ENCODE results near the gene C1QB. TPM values are rescaled to one million over a fixed set of nuclear protein-coding genes. Genes with fewer than 3 reads are reported as not detected.

The C1QB gene
- polyA plus RNA-seq, 1 of the 3 experiments (the other 2 are of a cell fraction): not detected

DNA sequence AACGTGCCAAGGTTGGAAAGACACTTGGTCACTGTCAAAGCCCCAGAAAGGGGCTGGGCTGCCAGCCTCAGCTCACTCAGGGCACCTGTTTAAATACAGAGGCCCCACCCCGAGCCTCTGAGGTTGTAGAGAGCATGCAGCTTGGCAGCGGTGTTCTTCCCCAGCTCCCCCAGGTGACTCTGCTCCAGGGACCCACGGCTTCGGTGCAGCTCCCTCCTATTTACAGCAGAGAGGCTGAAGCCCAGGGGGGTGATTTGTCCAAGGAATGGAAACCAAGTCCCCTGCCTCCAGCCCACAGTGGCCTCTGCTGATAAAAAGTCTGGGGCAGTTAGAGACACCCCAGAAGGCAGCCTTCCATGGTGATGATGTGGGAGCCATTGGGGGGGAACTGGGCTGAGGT, 25.7 kb upstream of the C1QB start:
- no peak overlapping the region for H3K4me2 ChIP-seq
- H2AFZ ChIP-seq (ENCODE audit: low read depth): no peak overlapping the region
- no peak for TF ChIP-seq TAF1 (IDR thresholded peaks at IDR 0.05; ENCODE audit: borderline replicate concordance, low read depth, low read length)
- ChIA-PET POLR2A (no interaction called here), CTCF (interaction anchor here (0.6 to 2.4 kb wide), 3 partner anchors 15 to 103 kb away, joined by 3 to 10 read pairs (median 6); no protein-coding TSS in a partner anchor)
- H3F3A ChIP-seq (replicated peaks; ENCODE audit: insufficient read depth): no peaks in the 10 kb centered on the region
- H4K20me1 ChIP-seq (ENCODE audit: insufficient read depth): no peaks in the 10 kb centered on the region
- H3K9me2 ChIP-seq: no peaks in the 10 kb centered on the region
- H3K79me2 ChIP-seq (ENCODE audit: insufficient read depth): no peaks in the 10 kb centered on the region
- no peaks in the 10 kb centered on the region for H3K4me1 ChIP-seq (ENCODE audit: control insufficient read depth in 1 of 2, insufficient read depth in 2 of 2, low read depth in 1 of 2, low read length in 1 of 2)
- H3K9ac ChIP-seq: no peak overlapping the region
- no peaks in the 10 kb centered on the region for H3K36me3 ChIP-seq (replicated peaks in 1 of 2; ENCODE audit: control insufficient read depth in 1 of 2, insufficient read depth in 2 of 2, low read length in 1 of 2)
- no peak for DNase-seq
- WGBS (ENCODE audit: low lambda C conversion rate): 0% methylated on average over 1 of the region's 5 CpGs
- no peaks in the 10 kb centered on the region for H3K9me3 ChIP-seq
- peaks cover 10% of the 10 kb centered on the region for H3K27me3 ChIP-seq (ENCODE audit: insufficient read depth)
- H3K27ac ChIP-seq (ENCODE audit: low read depth in 2 of 2, low read length in 1 of 2): no peak overlapping the region
- H3K4me3 ChIP-seq (ENCODE audit: low read depth in 2 of 2, low read length in 1 of 2): no peak overlapping the region

DNA sequence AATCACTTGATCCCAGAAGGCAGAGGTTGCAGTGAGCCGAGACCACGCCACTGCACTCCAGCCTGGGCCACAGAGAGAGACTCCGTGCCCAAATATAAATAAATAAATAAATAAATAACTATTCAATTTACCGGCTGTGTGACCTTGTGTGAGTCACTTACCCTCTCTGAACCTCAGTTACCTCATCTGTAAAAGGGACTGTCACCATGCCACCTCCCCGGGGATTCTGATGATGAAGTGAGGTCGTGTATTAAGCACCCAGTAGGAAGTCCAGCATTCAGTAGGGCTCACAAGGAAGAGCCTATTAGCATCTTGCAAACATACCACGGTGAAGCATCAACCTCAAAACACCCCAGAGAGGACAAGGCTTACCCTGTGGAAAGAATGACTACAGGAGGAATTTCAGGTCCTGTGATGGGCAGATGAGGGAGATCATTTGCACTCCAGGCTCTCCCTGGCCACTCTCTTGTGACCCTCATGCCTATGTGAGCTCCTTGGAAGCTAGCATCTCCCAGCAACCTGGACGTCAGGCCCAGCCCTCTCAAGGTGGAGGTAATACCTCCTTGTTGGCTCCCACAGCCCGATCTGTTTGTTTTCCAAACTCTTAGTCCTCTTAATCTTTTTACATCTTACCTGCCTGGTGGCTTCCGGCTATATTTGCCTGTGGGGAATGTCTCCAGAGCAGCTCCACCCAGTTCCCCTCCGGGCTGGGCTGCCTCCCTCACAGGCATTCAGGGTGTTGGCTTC, 24.2 kb upstream of the C1QB start:
- POLR2A ChIA-PET: no interaction called here
- no peaks in the 10 kb centered on the region for H3K4me1 ChIP-seq (ENCODE audit: control insufficient read depth in 1 of 2, insufficient read depth in 2 of 2, low read depth in 1 of 2, low read length in 1 of 2)
- H3F3A ChIP-seq (replicated peaks; ENCODE audit: insufficient read depth): no peaks in the 10 kb centered on the region
- WGBS (ENCODE audit: low lambda C conversion rate): 36% methylated on average over 11 of the region's 11 CpGs
- CTCF ChIA-PET: interaction anchor here (1.1 to 2.8 kb wide), 4 partner anchors 10 to 212 kb away, joined by 3 to 13 read pairs (median 6); no protein-coding TSS in a partner anchor
- H3K27me3 ChIP-seq (ENCODE audit: insufficient read depth): peaks cover 22% of the 10 kb centered on the region
- H2AFZ ChIP-seq (ENCODE audit: low read depth): no peak overlapping the region
- H4K20me1 ChIP-seq (ENCODE audit: insufficient read depth): no peaks in the 10 kb centered on the region
- H3K9me2 ChIP-seq: no peaks in the 10 kb centered on the region
- no peaks in the 10 kb centered on the region for H3K9me3 ChIP-seq
- no peaks in the 10 kb centered on the region for H3K36me3 ChIP-seq (replicated peaks in 1 of 2; ENCODE audit: control insufficient read depth in 1 of 2, insufficient read depth in 2 of 2, low read length in 1 of 2)
- TF ChIP-seq SIN3A (IDR thresholded peaks at IDR 0.05; ENCODE audit: borderline replicate concordance, low read depth, low read length) (no peak), FOXJ3 (CRISPR knock-in tag; IDR thresholded peaks at IDR 0.05) (no peak), RCOR1 (IDR thresholded peaks at IDR 0.05; ENCODE audit: low read length) (no peak), FOSL2 (IDR thresholded peaks at IDR 0.05; ENCODE audit: borderline replicate concordance, low read depth) (no peak), SMC3 (IDR thresholded peaks at IDR 0.05; ENCODE audit: low read depth, low read length) (no peak), FOXM1 (IDR thresholded peaks at IDR 0.05; ENCODE audit: low read depth) (no peak)
- TF ChIP-seq, protein P1, sequence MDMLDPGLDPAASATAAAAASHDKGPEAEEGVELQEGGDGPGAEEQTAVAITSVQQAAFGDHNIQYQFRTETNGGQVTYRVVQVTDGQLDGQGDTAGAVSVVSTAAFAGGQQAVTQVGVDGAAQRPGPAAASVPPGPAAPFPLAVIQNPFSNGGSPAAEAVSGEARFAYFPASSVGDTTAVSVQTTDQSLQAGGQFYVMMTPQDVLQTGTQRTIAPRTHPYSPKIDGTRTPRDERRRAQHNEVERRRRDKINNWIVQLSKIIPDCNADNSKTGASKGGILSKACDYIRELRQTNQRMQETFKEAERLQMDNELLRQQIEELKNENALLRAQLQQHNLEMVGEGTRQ (IDR thresholded peaks at IDR 0.05; ENCODE audit: borderline replicate concordance, low read depth, low read length): no peak
- TF ChIP-seq, protein P2, sequence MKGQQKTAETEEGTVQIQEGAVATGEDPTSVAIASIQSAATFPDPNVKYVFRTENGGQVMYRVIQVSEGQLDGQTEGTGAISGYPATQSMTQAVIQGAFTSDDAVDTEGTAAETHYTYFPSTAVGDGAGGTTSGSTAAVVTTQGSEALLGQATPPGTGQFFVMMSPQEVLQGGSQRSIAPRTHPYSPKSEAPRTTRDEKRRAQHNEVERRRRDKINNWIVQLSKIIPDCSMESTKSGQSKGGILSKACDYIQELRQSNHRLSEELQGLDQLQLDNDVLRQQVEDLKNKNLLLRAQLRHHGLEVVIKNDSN (IDR thresholded peaks at IDR 0.05; ENCODE audit: borderline replicate concordance, low read depth): no peak
- H3K27ac ChIP-seq (ENCODE audit: low read depth in 2 of 2, low read length in 1 of 2): no peak overlapping the region
- no peak overlapping the region for H3K9ac ChIP-seq
- H3K79me2 ChIP-seq (ENCODE audit: insufficient read depth): no peaks in the 10 kb centered on the region
- no peak for DNase-seq
- H3K4me3 ChIP-seq (ENCODE audit: low read depth in 2 of 2, low read length in 1 of 2): no peak overlapping the region
- H3K4me2 ChIP-seq: no peak overlapping the region

Data from SK-N-SH (cell line).